HG03045 (cell line): ENCODE data around the gene ZMYND19.
"Not testable (repeated sequence)": the region's sequence is repeated elsewhere in the genome, so short reads cannot be mapped to it uniquely, and the experiment has no call there.

ENCODE experiments used
- ATAC-seq: cut with Tn5 transposase; IDR thresholded peaks from one replicate; pipeline ENCODE4 v1.9.1; 2021; ENCODE audit warnings: mild to moderate bottlenecking, moderate library complexity; ENCODE audit not compliant: unreplicated experiment

Gene ZMYND19

GRCh38 chr9:137589441-137590122 lies 730 bp downstream of the ZMYND19 start:
- ATAC-seq = peak; percentile 10

- ATAC-seq = no peak
Observed at GRCh38 chr9:137588891-137589290, 1.4 kb downstream of the ZMYND19 start.

- no peak for ATAC-seq
Observed at GRCh38 chr9:137588311-137588710, 2.0 kb downstream of the ZMYND19 start.

GRCh38 chr9:137586854-137587253 lies 3.5 kb downstream of the ZMYND19 start:
- no peak for ATAC-seq

- ATAC-seq = no peak
Observed at GRCh38 chr9:137583957-137584356, 6.4 kb downstream of the ZMYND19 start.

- no peak for ATAC-seq
Observed at GRCh38 chr9:137583347-137583746, 7.0 kb downstream of the ZMYND19 start.

- no peak for ATAC-seq
Observed at GRCh38 chr9:137582286-137582860, 7.9 kb downstream of the ZMYND19 start.

GRCh38 chr9:137581361-137582285 lies 8.7 kb downstream of the ZMYND19 start:
- ATAC-seq = no peak

- no peak for ATAC-seq
Observed at GRCh38 chr9:137580954-137581322, 9.4 kb downstream of the ZMYND19 start.

- ATAC-seq = no peak
Observed at GRCh38 chr9:137580209-137580953, 9.9 kb downstream of the ZMYND19 start.

- ATAC-seq = no peak
Observed at GRCh38 chr9:137579259-137579604, 11.1 kb downstream of the ZMYND19 start.

GRCh38 chr9:137578518-137579258 lies 11.6 kb downstream of the ZMYND19 start, which contains the start of gene DPH7:
TSS of gene DPH7 (minus strand) at chr9:137578925. CDS start at chr9:137578777, 148 bp downstream.
- peak; percentile 85 for ATAC-seq

- ATAC-seq = no peak
Observed at GRCh38 chr9:137575716-137576411, 14.4 kb downstream of the ZMYND19 start.

GRCh38 chr9:137575364-137575715 lies 15.0 kb downstream of the ZMYND19 start:
- ATAC-seq = no peak

- no peak for ATAC-seq
Observed at GRCh38 chr9:137574192-137574591, 16.1 kb downstream of the ZMYND19 start.

GRCh38 chr9:137570566-137570965 lies 19.7 kb downstream of the ZMYND19 start:
- no peak for ATAC-seq

GRCh38 chr9:137569609-137570203 lies 20.6 kb downstream of the ZMYND19 start:
- ATAC-seq = no peak

- not testable (repeated sequence) for ATAC-seq
Observed at GRCh38 chr9:137568445-137568844, 21.9 kb downstream of the ZMYND19 start.

- no peak for ATAC-seq
Observed at GRCh38 chr9:137564817-137565411, 25.4 kb downstream of the ZMYND19 start.
